ENCODE data around the gene DDX54. TPM values are rescaled to one million over a fixed set of nuclear protein-coding genes. Genes with fewer than 3 reads are reported as not detected.

DDX54 gene
- total RNA-seq, 4 donors from 2014 or later, result 29.1 to 59.6 (median 52.7) TPM

- no peak for TF ChIP-seq EP300 (IDR thresholded peaks at IDR 0.05)
- peak in 1 of 3 experiments; percentile 17 for TF ChIP-seq CTCF (IDR thresholded peaks at IDR 0.05)
- peak; percentile 93 to 97 for TF ChIP-seq POLR2AphosphoS5 (IDR thresholded peaks at IDR 0.05)
- peak; percentile 98 for TF ChIP-seq POLR2A (IDR thresholded peaks at IDR 0.05; ENCODE audit: low read depth)
- peak within 1 kb of the TSS; percentile 88 to 92 (median 90) for H3K27ac ChIP-seq (replicated peaks in 1 of 4)
- H3K4me3 ChIP-seq, result peak within 1 kb of the TSS; percentile 71 to 86 (median 79)
- DNase-seq (ENCODE audit: extremely low spot score), result peak; percentile 100
- H3K36me3 ChIP-seq, result no peaks in the 10 kb centered on the region
- peaks cover 29 to 53% (median 38%) of the 10 kb centered on the region in 4 donors for H3K4me1 ChIP-seq
- intact Hi-C loops (cut with DNase I), result loop anchor here (2.0 kb wide), 1 partner anchor 35 kb away; no protein-coding TSS in a partner anchor
- H3K27me3 ChIP-seq, result no peaks in the 10 kb centered on the region
- H3K9me3 ChIP-seq, result no peaks in the 10 kb centered on the region
- WGBS, result under 1% methylated on average over 20 of the region's 68 CpGs
Measured at GRCh38 chr12:113221181-113221996, 36.1 kb upstream of the DDX54 start, which contains the start of gene TPCN1. TPCN1 (plus strand) TSS chr12:113221464; CDS start chr12:113226853, 5,389 bp downstream.

GRCh38 chr12:113220593-113221180 is 35.4 kb upstream of the DDX54 start:
- Histone ChIP-seq H3K27me3 (no peaks in the 10 kb centered on the region), H3K4me1 (peaks cover 34 to 53% (median 38%) of the 10 kb centered on the region in 4 donors), H3K4me3 (peak overlapping the region; percentile 59 to 86 (median 70)), H3K36me3 (no peaks in the 10 kb centered on the region), H3K9me3 (no peaks in the 10 kb centered on the region), H3K27ac (replicated peaks in 1 of 4) (peak overlapping the region in 3 of 4 donors; percentile 32 to 67 (median 52))
- TF ChIP-seq POLR2AphosphoS5 (IDR thresholded peaks at IDR 0.05) (no peak), CTCF (IDR thresholded peaks at IDR 0.05) (no peak), POLR2A (IDR thresholded peaks at IDR 0.05; ENCODE audit: low read depth) (no peak), EP300 (IDR thresholded peaks at IDR 0.05) (no peak)
- DNase-seq (ENCODE audit: extremely low spot score), result no peak
- intact Hi-C loops (cut with DNase I), result loop anchor here (2.0 kb wide), 1 partner anchor 34 kb away; no protein-coding TSS in a partner anchor
- WGBS, result 0% methylated on average over 23 of the region's 23 CpGs

- TF ChIP-seq POLR2AphosphoS5 (IDR thresholded peaks at IDR 0.05) (no peak), EP300 (IDR thresholded peaks at IDR 0.05) (no peak), POLR2A (IDR thresholded peaks at IDR 0.05; ENCODE audit: low read depth) (no peak), CTCF (IDR thresholded peaks at IDR 0.05) (no peak)
- intact Hi-C loops (cut with DNase I), result no loop called here
- Histone ChIP-seq H3K36me3 (no peaks in the 10 kb centered on the region), H3K27ac (replicated peaks in 1 of 4) (no peak overlapping the region), H3K4me1 (peaks cover 10 to 23% (median 17%) of the 10 kb centered on the region in 4 donors), H3K9me3 (no peaks in the 10 kb centered on the region), H3K27me3 (no peaks in the 10 kb centered on the region), H3K4me3 (no peak overlapping the region)
- no peak for DNase-seq (ENCODE audit: extremely low spot score)
- 78% methylated on average over 2 of the region's 2 CpGs for WGBS
Measured at GRCh38 chr12:113216027-113216426, 30.7 kb upstream of the DDX54 start.

- Histone ChIP-seq H3K9me3 (no peaks in the 10 kb centered on the region), H3K36me3 (no peaks in the 10 kb centered on the region), H3K4me3 (no peak overlapping the region), H3K27me3 (no peaks in the 10 kb centered on the region), H3K4me1 (peaks cover 4 to 16% (median 11%) of the 10 kb centered on the region in 4 donors), H3K27ac (replicated peaks in 1 of 4) (peak overlapping the region in 3 of 4 donors; percentile 26 to 29 (median 29))
- 46% methylated on average over 5 of the region's 5 CpGs for WGBS
- DNase-seq (ENCODE audit: extremely low spot score), result no peak
- TF ChIP-seq POLR2A (IDR thresholded peaks at IDR 0.05; ENCODE audit: low read depth) (no peak), POLR2AphosphoS5 (IDR thresholded peaks at IDR 0.05) (peak; percentile 59 to 60), EP300 (IDR thresholded peaks at IDR 0.05) (no peak), CTCF (IDR thresholded peaks at IDR 0.05) (peak in 1 of 3 experiments; percentile 20)
- intact Hi-C loops (cut with DNase I), result no loop called here
Measured at GRCh38 chr12:113214895-113215400, 29.7 kb upstream of the DDX54 start.
